Trophoblast cell (in vitro differentiated cells and primary cell): ENCODE data around the gene ZBTB16.

Source experiments
- DNase-seq, 2 donors: peaks; one replicate each; pipeline ENCODE4 v3.0.0-alpha.2; 2016
- H2AFZ ChIP-seq: 2 replicates; pipeline ENCODE4 v1.6.1; 2013; ENCODE audit warnings: low read length, moderate library complexity, mild to moderate bottlenecking; ENCODE audit not compliant: insufficient read depth, poor library complexity
- H2AK5ac ChIP-seq: 2 replicates; pipeline ENCODE4 v1.6.1; 2013; ENCODE audit warnings: mild to moderate bottlenecking, low read length
- H2BK120ac ChIP-seq: 2 replicates; pipeline ENCODE4 v1.6.1; 2013; ENCODE audit warnings: low read length, mild to moderate bottlenecking, moderate library complexity; ENCODE audit not compliant: insufficient read depth, poor library complexity
- H2BK12ac ChIP-seq: 2 replicates; pipeline ENCODE4 v1.6.1; 2013; ENCODE audit warnings: mild to moderate bottlenecking, low read length, moderate library complexity
- H2BK5ac ChIP-seq: 2 replicates; pipeline ENCODE4 v1.6.1; 2013; ENCODE audit warnings: low read length, low read depth, moderate library complexity, mild to moderate bottlenecking; ENCODE audit not compliant: poor library complexity
- H3K14ac ChIP-seq: 2 replicates; pipeline ENCODE4 v1.6.1; 2013; ENCODE audit warnings: mild to moderate bottlenecking, low read length
- H3K18ac ChIP-seq: 2 replicates; pipeline ENCODE4 v1.6.1; 2013; ENCODE audit warnings: mild to moderate bottlenecking, low read length
- H3K23ac ChIP-seq: 2 replicates; pipeline ENCODE4 v1.6.1; 2013; ENCODE audit warnings: low read length
- H3K27ac ChIP-seq: 2 replicates; pipeline ENCODE4 v1.5.1; 2013; ENCODE audit warnings: low read depth, mild to moderate bottlenecking, inconsistent platforms, low read length, moderate library complexity
- H3K27me3 ChIP-seq: 2 replicates; pipeline ENCODE4 v1.6.1; 2013; ENCODE audit warnings: inconsistent platforms, mild to moderate bottlenecking, low read length, moderate library complexity; ENCODE audit not compliant: insufficient read depth
- H3K36me3 ChIP-seq, 2 experiments: 1 replicate in 1 of 2; 2 replicates in 1 of 2; pipeline ENCODE4 v1.6.1; 2013; ENCODE audit warnings: low read length in 2 of 2, mild to moderate bottlenecking in 2 of 2, moderate library complexity in 1 of 2; ENCODE audit not compliant: insufficient read depth in 2 of 2, control insufficient read depth in 1 of 2
- H3K4ac ChIP-seq: 2 replicates; pipeline ENCODE4 v1.6.1; 2013; ENCODE audit warnings: low read depth, mild to moderate bottlenecking, low read length, moderate library complexity
- H3K4me1 ChIP-seq, 2 experiments: 1 replicate in 1 of 2; 2 replicates in 1 of 2; pipeline ENCODE4 v1.6.1; 2013; ENCODE audit warnings: low read length in 2 of 2, mild to moderate bottlenecking in 2 of 2, moderate library complexity in 1 of 2; ENCODE audit not compliant: insufficient read depth in 2 of 2, control insufficient read depth in 1 of 2
- H3K4me2 ChIP-seq: 2 replicates; pipeline ENCODE4 v1.6.1; 2013; ENCODE audit warnings: inconsistent platforms, mild to moderate bottlenecking, low read length, moderate library complexity
- H3K4me3 ChIP-seq: 2 replicates; pipeline ENCODE4 v1.5.1; 2013; ENCODE audit warnings: mild to moderate bottlenecking, low read depth, low read length, inconsistent platforms
- H3K79me1 ChIP-seq: one replicate; pipeline ENCODE4 v1.6.1; 2013; ENCODE audit warnings: low read length
- H3K79me2 ChIP-seq: 2 replicates; pipeline ENCODE4 v1.6.1; 2013; ENCODE audit warnings: low read length, mild to moderate bottlenecking; ENCODE audit not compliant: control insufficient read depth, insufficient read depth, poor library complexity
- H3K9ac ChIP-seq: 2 replicates; pipeline ENCODE4 v1.6.1; 2013; ENCODE audit warnings: mild to moderate bottlenecking, low read length
- H3K9me3 ChIP-seq: 2 replicates; pipeline ENCODE4 v1.6.1; 2013; ENCODE audit warnings: low read depth, mild to moderate bottlenecking, control low read depth, inconsistent platforms, low read length; ENCODE audit not compliant: insufficient read depth
- H4K12ac ChIP-seq: 2 replicates; pipeline ENCODE4 v1.6.1; 2013; ENCODE audit warnings: low read depth, mild to moderate bottlenecking, low read length, moderate library complexity
- H4K8ac ChIP-seq: 2 replicates; pipeline ENCODE4 v1.6.1; 2013; ENCODE audit warnings: low read depth, mild to moderate bottlenecking, low read length, moderate library complexity
- H4K91ac ChIP-seq: one replicate; pipeline ENCODE4 v1.6.1; 2013; ENCODE audit warnings: low read depth, mild to moderate bottlenecking, low read length, moderate library complexity
- WGBS: extraction: QIAGEN DNeasy Blood & Tissue Kit; methylation state at CpG from one replicate; pipeline ENCODE4 v1.1.7; 2013; ENCODE audit warnings: missing lambda C conversion rate; ENCODE audit not compliant: insufficient read length, insufficient coverage; ENCODE audit errors: extremely low coverage; 5-methylcytosine and 5-hydroxymethylcytosine counted together

Gene ZBTB16

DNA sequence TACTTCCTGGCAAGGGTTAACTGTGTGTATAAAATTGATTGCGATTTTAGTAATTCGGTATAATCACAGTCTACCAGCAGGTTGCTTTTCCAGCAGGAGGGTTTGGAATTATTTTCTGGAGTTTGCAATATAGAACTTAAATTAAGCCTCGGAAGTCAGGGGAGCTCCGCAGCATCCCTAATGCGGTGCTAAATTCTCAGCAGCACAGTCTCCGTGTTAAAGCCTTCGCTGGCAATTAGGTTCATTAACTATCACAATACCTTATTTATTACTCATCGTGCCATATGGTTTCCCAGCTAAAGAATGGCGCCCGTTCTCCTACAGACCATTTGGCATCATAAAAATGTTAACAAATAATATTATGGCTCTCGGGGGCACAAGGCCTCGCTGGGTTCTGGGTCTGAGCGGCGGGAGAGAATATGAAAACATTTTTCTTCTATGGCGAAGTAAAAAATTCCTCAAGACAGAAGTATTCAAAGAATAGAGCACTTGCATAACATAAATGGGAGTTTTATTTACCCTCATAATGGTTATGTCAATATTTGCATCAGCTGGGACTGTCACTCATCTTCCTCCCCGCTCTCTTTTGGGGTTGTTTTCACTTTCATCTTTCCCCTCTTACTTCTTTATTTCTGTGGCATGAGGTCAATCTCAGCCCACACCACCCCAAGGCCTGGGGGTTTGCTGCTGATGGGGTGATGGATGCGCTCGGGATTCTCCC, 28.1 kb upstream of the ZBTB16 start:
- no peak overlapping the region for H4K12ac ChIP-seq
- H3K4ac ChIP-seq = no peak overlapping the region
- H3K9ac ChIP-seq = no peak overlapping the region
- no peaks in the 10 kb centered on the region for H3K79me2 ChIP-seq
- H3K36me3 ChIP-seq = no peaks in the 10 kb centered on the region
- WGBS = no CpG with 5 or more reads among the region's 18 CpGs
- H3K14ac ChIP-seq = no peak overlapping the region
- no peak overlapping the region for H3K4me2 ChIP-seq
- H3K27me3 ChIP-seq = peaks cover 2% of the 10 kb centered on the region
- H3K9me3 ChIP-seq = peaks cover 1% of the 10 kb centered on the region
- H4K91ac ChIP-seq = no peak overlapping the region
- no peak for DNase-seq
- no peaks in the 10 kb centered on the region for H3K79me1 ChIP-seq
- no peaks in the 10 kb centered on the region for H3K4me1 ChIP-seq
- H3K4me3 ChIP-seq = no peak overlapping the region
- no peak overlapping the region for H2BK120ac ChIP-seq
- H2AK5ac ChIP-seq = no peak overlapping the region
- H2BK12ac ChIP-seq = no peak overlapping the region
- no peak overlapping the region for H4K8ac ChIP-seq
- no peak overlapping the region for H3K18ac ChIP-seq
- H2BK5ac ChIP-seq = no peak overlapping the region
- H3K27ac ChIP-seq = no peak overlapping the region
- H3K23ac ChIP-seq = no peak overlapping the region
- no peak overlapping the region for H2AFZ ChIP-seq

GRCh38 chr11:114031967-114032320, 27.6 kb upstream of the ZBTB16 start:
- WGBS = no CpG with 5 or more reads among the region's 5 CpGs
- H3K4me3 ChIP-seq = no peak overlapping the region
- H3K9me3 ChIP-seq = peaks cover 1% of the 10 kb centered on the region
- no peak overlapping the region for H3K18ac ChIP-seq
- H4K8ac ChIP-seq = no peak overlapping the region
- H3K36me3 ChIP-seq = no peaks in the 10 kb centered on the region
- H2BK5ac ChIP-seq = no peak overlapping the region
- H2BK12ac ChIP-seq = no peak overlapping the region
- H3K14ac ChIP-seq = no peak overlapping the region
- no peak overlapping the region for H3K4me2 ChIP-seq
- no peak overlapping the region for H3K27ac ChIP-seq
- H4K12ac ChIP-seq = no peak overlapping the region
- peaks cover 2% of the 10 kb centered on the region for H3K27me3 ChIP-seq
- H4K91ac ChIP-seq = no peak overlapping the region
- H3K79me1 ChIP-seq = no peaks in the 10 kb centered on the region
- H3K9ac ChIP-seq = no peak overlapping the region
- H3K23ac ChIP-seq = no peak overlapping the region
- no peaks in the 10 kb centered on the region for H3K4me1 ChIP-seq
- no peaks in the 10 kb centered on the region for H3K79me2 ChIP-seq
- no peak overlapping the region for H2BK120ac ChIP-seq
- H2AK5ac ChIP-seq = no peak overlapping the region
- no peak for DNase-seq
- no peak overlapping the region for H3K4ac ChIP-seq
- H2AFZ ChIP-seq = no peak overlapping the region

DNA sequence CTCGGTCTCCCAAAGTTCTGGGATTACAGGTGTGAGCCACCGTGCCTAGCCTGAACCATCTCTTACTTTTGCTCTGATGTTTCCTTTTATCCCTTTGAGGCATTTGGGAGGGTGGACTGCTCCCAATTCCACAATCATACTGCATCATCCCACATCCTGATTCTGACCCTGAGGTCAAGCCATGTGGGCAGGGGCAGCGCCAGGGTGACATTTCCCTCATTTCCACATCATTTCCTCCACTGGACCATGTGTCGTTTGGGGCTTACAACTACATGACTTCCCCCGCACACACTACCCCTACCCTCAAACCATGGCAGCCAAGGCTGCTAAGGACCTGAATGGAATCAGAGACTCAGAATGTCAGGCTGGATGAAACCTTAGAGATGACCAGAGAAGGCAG, 26.4 kb upstream of the ZBTB16 start:
- Histone ChIP-seq H2AFZ (no peak overlapping the region), H3K79me2 (no peaks in the 10 kb centered on the region), H3K14ac (no peak overlapping the region), H3K4me3 (no peak overlapping the region), H3K4me1 (no peaks in the 10 kb centered on the region), H3K27ac (no peak overlapping the region), H4K91ac (no peak overlapping the region), H3K9me3 (peaks cover 1% of the 10 kb centered on the region), H3K18ac (no peak overlapping the region), H4K12ac (no peak overlapping the region), H3K27me3 (peaks cover 4% of the 10 kb centered on the region), H2BK12ac (no peak overlapping the region), H2AK5ac (no peak overlapping the region), H3K79me1 (no peaks in the 10 kb centered on the region), H2BK120ac (no peak overlapping the region), H4K8ac (no peak overlapping the region), H3K4me2 (no peak overlapping the region), H2BK5ac (no peak overlapping the region), H3K23ac (no peak overlapping the region), H3K36me3 (no peaks in the 10 kb centered on the region), H3K9ac (no peak overlapping the region), H3K4ac (no peak overlapping the region)
- DNase-seq = no peak
- WGBS = no CpG with 5 or more reads among the region's 5 CpGs

DNA sequence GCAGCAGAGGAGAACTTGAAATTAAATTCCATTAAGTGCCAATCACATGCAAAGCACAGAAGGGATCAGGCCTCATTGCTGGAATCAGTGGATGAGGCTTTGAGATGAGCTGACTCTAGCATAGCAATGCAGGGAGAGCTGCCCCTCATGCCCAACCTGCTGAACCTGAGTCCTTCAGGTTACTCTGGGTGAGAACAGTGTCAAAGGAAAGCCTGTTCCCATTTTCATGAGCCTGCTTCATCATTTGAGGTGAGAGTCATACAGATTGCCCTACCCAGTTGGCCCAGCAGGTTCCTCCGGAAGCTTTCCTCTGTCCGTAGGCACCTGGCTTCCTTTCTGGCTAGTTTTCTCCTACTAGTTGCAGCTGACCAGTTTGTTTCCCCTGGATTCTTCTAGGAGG, 25.9 kb upstream of the ZBTB16 start:
- no peak overlapping the region for H4K12ac ChIP-seq

More for the DNA sequence above, 25.9 kb upstream of the ZBTB16 start:
- no peak overlapping the region for H3K18ac ChIP-seq
- no peak for DNase-seq
- no peak overlapping the region for H2BK5ac ChIP-seq
- no peak overlapping the region for H3K14ac ChIP-seq
- peaks cover 1% of the 10 kb centered on the region for H3K9me3 ChIP-seq
- no peak overlapping the region for H4K91ac ChIP-seq
- H2AK5ac ChIP-seq = no peak overlapping the region
- WGBS = no CpG with 5 or more reads among the region's 2 CpGs
- H3K9ac ChIP-seq = no peak overlapping the region
- no peak overlapping the region for H3K4ac ChIP-seq
- H2AFZ ChIP-seq = no peak overlapping the region
- no peak overlapping the region for H3K4me3 ChIP-seq
- no peaks in the 10 kb centered on the region for H3K79me1 ChIP-seq
- H4K8ac ChIP-seq = no peak overlapping the region
- H3K4me1 ChIP-seq = no peaks in the 10 kb centered on the region
- H3K79me2 ChIP-seq = no peaks in the 10 kb centered on the region
- no peak overlapping the region for H3K4me2 ChIP-seq
- no peaks in the 10 kb centered on the region for H3K36me3 ChIP-seq
- no peak overlapping the region for H3K23ac ChIP-seq
- no peak overlapping the region for H2BK120ac ChIP-seq
- H3K27ac ChIP-seq = no peak overlapping the region
- peaks cover 4% of the 10 kb centered on the region for H3K27me3 ChIP-seq
- no peak overlapping the region for H2BK12ac ChIP-seq
